K562 (cell line): ENCODE results near the gene LGI4. TPM values are rescaled to one million over a fixed set of nuclear protein-coding genes. Genes with fewer than 3 reads are reported as not detected.

Experiments
- GTF2E2 ChIP-seq: fragments of 200-800 bp; sonication (Bioruptor generic); IDR thresholded peaks from 2 replicates; pipeline ENCODE4 v1.6.1; 2016; ENCODE audit warnings: missing genetic modification characterization, missing compliant biosample characterization
- IFI16 ChIP-seq: fragments of 250-450 bp; sonication (Bioruptor Pico); IDR thresholded peaks from 2 replicates; pipeline ENCODE4 v2.1.2; 2022; ENCODE audit warnings: mild to moderate bottlenecking, inconsistent platforms
- LEF1 ChIP-seq: fragments of 450-650 bp; IDR thresholded peaks from 2 replicates; pipeline ENCODE4 v1.6.1; 2016; ENCODE audit warnings: mild to moderate bottlenecking
- NR2C1 ChIP-seq, 2 experiments: fragments of 450-650 bp; IDR thresholded peaks; 2 replicates each; pipeline ENCODE4 v1.6.1; 2017; ENCODE audit warnings: mild to moderate bottlenecking in 2 of 2, antibody characterized with exemption in 1 of 2, inconsistent platforms in 1 of 2, missing compliant biosample characterization in 1 of 2, missing genetic modification characterization in 1 of 2
- RBM14 ChIP-seq: fragments of 200-400 bp; formaldehyde crosslinking; IDR thresholded peaks from 2 replicates; pipeline ENCODE4 v1.6.1; 2018; ENCODE audit warnings: low read depth, mild to moderate bottlenecking, low read length, moderate library complexity, borderline replicate concordance; ENCODE audit not compliant: insufficient read depth
- SRSF7 ChIP-seq: fragments of 200-400 bp; formaldehyde crosslinking; optimal IDR thresholded peaks from 2 replicates; pipeline ENCODE3; 2017; ENCODE audit warnings: mild to moderate bottlenecking, low read depth, low read length
- ZC3H11A ChIP-seq: IDR thresholded peaks from 2 replicates; pipeline ENCODE4 v1.6.1; 2012; ENCODE audit warnings: low read depth, low read length, improper control_type of control experiment
- polyA plus RNA-seq, 8 experiments: library from polyadenylated mRNA; depleted of rRNA in 4 of 8; stranded (reverse) in 5 of 8; unstranded in 3 of 8; fragments of >200 nt; fragmentation: Nextera tagmentation in 2 of 8; fragmentation: Illumina TruSeq in 1 of 8; extraction: Ambion mirVana in 2 of 8; extraction: Trizol in 1 of 8; gene quantifications; 2 replicates each; pipeline versions ENCODE4 v1.2.1 to v1.2.3, GENCODE V29; 2011 to 2014; ENCODE audit warnings: inconsistent platforms in 1 of 8, missing spikeins in 1 of 8
- total RNA-seq, 7 experiments: library from RNA; depleted of rRNA in 6 of 7; stranded (reverse); fragments of >200 nt in 6 of 7; fragmentation: Illumina TruSeq in 2 of 7; extraction: Trizol in 2 of 7; gene quantifications; 2 replicates each; pipeline versions ENCODE4 v1.2.1 to v1.2.3, GENCODE V29; 2011 to 2021; ENCODE audit warnings: low replicate concordance in 1 of 7
- TF ChIP-seq, protein P1 (sequence below), 2 experiments: fragments of 450-650 bp in 1 of 2; IDR thresholded peaks; 2 replicates each; pipeline ENCODE4 v1.6.1; 2011 to 2017; ENCODE audit warnings: low read depth in 2 of 2, antibody characterized with exemption in 1 of 2, borderline replicate concordance in 1 of 2, low read length in 1 of 2, mild to moderate bottlenecking in 1 of 2, mixed read lengths in 1 of 2; ENCODE audit not compliant: control insufficient read depth in 1 of 2
- TF ChIP-seq, protein P2 (sequence below): fragments of 450-650 bp; IDR thresholded peaks from 2 replicates; pipeline ENCODE4 v1.6.1; 2016; ENCODE audit warnings: missing biosample characterization, missing genetic modification characterization
- TF ChIP-seq, protein P3 (sequence below): fragments of 200-800 bp; sonication (Bioruptor generic); IDR thresholded peaks from 2 replicates; pipeline ENCODE4 v1.6.1; 2017; ENCODE audit warnings: missing genetic modification characterization, missing compliant biosample characterization
- TF ChIP-seq, protein P4 (sequence below): fragments of 250-450 bp; sonication (Bioruptor Pico); IDR thresholded peaks from 2 replicates; pipeline ENCODE4 v1.5.0; 2021
- TF ChIP-seq, protein P5 (sequence below): fragments of 250-450 bp; sonication (Bioruptor Pico); IDR thresholded peaks from 2 replicates; pipeline ENCODE4 v1.5.0; 2020; ENCODE audit warnings: mild to moderate bottlenecking, borderline replicate concordance
- TF ChIP-seq, protein P6 (sequence below): fragments of 250-450 bp; sonication (Bioruptor Pico); IDR thresholded peaks from 2 replicates; pipeline ENCODE4 v1.5.0; 2021; ENCODE audit warnings: mild to moderate bottlenecking, borderline replicate concordance

LGI4 gene
- total and polyA plus RNA-seq, 9 of the 15 experiments (the other 6 are each of a cell fraction or from before 2014, with no cell fraction given) = 0.14 to 0.30 (median 0.24) TPM; not detected in 4

DNA sequence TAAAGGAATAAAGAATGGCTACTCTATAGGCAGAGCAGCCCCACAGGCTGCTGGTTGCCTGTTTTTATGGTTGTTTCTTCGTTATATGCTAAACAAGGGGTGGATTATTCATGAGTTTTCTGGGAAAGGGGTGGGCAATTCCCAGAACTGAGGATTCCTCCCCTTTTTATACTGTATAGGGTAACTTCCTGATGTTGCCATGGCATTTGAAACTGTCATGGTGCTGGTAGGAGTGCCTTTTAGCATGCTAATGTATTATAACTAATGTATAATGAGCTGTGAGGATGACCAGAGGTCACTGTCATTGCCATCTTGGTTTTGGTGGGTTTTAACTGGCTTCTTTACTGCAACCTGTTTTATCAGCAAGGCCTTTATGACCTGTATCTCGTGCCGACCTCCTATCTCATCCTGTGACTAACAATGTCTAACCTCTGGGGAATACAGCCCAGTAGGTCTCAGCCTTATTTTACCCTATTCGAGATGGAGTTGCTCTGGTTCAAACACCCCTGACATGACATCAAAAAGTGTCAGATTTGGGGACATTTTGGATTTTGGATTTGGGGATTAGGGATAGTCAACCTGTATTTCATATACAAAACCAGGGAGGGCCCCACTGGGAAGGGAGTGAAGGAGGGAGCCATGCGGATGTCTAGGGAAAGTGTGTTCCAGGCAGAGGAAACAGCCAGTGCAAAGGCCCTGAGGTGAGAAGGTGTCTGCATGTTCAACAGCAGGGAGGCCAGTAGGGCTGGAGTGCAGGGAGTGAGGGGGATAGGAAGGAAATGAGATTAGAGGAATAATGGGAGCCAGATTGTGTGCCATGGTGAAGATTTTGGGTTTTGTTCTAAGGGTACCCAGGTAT, 30.6 kb upstream of the LGI4 start (continued):
- TF ChIP-seq, protein P1, sequence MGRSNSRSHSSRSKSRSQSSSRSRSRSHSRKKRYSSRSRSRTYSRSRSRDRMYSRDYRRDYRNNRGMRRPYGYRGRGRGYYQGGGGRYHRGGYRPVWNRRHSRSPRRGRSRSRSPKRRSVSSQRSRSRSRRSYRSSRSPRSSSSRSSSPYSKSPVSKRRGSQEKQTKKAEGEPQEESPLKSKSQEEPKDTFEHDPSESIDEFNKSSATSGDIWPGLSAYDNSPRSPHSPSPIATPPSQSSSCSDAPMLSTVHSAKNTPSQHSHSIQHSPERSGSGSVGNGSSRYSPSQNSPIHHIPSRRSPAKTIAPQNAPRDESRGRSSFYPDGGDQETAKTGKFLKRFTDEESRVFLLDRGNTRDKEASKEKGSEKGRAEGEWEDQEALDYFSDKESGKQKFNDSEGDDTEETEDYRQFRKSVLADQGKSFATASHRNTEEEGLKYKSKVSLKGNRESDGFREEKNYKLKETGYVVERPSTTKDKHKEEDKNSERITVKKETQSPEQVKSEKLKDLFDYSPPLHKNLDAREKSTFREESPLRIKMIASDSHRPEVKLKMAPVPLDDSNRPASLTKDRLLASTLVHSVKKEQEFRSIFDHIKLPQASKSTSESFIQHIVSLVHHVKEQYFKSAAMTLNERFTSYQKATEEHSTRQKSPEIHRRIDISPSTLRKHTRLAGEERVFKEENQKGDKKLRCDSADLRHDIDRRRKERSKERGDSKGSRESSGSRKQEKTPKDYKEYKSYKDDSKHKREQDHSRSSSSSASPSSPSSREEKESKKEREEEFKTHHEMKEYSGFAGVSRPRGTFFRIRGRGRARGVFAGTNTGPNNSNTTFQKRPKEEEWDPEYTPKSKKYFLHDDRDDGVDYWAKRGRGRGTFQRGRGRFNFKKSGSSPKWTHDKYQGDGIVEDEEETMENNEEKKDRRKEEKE (IDR thresholded peaks at IDR 0.05; ENCODE audit: borderline replicate concordance in 1 of 2, control insufficient read depth in 1 of 2, low read depth in 2 of 2, low read length in 1 of 2) = no peak
- TF ChIP-seq ZC3H11A = no peak
- TF ChIP-seq SRSF7 = no peak
- no peak for TF ChIP-seq LEF1
- no peak for TF ChIP-seq RBM14
- TF ChIP-seq, protein P2, sequence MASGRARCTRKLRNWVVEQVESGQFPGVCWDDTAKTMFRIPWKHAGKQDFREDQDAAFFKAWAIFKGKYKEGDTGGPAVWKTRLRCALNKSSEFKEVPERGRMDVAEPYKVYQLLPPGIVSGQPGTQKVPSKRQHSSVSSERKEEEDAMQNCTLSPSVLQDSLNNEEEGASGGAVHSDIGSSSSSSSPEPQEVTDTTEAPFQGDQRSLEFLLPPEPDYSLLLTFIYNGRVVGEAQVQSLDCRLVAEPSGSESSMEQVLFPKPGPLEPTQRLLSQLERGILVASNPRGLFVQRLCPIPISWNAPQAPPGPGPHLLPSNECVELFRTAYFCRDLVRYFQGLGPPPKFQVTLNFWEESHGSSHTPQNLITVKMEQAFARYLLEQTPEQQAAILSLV (tag) = peak; percentile 87
- TF ChIP-seq, protein P3, sequence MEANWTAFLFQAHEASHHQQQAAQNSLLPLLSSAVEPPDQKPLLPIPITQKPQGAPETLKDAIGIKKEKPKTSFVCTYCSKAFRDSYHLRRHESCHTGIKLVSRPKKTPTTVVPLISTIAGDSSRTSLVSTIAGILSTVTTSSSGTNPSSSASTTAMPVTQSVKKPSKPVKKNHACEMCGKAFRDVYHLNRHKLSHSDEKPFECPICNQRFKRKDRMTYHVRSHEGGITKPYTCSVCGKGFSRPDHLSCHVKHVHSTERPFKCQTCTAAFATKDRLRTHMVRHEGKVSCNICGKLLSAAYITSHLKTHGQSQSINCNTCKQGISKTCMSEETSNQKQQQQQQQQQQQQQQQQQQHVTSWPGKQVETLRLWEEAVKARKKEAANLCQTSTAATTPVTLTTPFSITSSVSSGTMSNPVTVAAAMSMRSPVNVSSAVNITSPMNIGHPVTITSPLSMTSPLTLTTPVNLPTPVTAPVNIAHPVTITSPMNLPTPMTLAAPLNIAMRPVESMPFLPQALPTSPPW (CRISPR knock-in tag) = peak; percentile 24; the same call in 1 of the 2 replicates
- TF ChIP-seq, protein P4, sequence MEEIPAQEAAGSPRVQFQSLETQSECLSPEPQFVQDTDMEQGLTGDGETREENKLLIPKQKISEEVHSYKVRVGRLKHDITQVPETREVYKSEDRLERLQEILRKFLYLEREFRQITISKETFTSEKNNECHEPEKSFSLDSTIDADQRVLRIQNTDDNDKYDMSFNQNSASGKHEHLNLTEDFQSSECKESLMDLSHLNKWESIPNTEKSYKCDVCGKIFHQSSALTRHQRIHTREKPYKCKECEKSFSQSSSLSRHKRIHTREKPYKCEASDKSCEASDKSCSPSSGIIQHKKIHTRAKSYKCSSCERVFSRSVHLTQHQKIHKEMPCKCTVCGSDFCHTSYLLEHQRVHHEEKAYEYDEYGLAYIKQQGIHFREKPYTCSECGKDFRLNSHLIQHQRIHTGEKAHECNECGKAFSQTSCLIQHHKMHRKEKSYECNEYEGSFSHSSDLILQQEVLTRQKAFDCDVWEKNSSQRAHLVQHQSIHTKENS (CRISPR knock-in tag) = no peak
- TF ChIP-seq, protein P5, sequence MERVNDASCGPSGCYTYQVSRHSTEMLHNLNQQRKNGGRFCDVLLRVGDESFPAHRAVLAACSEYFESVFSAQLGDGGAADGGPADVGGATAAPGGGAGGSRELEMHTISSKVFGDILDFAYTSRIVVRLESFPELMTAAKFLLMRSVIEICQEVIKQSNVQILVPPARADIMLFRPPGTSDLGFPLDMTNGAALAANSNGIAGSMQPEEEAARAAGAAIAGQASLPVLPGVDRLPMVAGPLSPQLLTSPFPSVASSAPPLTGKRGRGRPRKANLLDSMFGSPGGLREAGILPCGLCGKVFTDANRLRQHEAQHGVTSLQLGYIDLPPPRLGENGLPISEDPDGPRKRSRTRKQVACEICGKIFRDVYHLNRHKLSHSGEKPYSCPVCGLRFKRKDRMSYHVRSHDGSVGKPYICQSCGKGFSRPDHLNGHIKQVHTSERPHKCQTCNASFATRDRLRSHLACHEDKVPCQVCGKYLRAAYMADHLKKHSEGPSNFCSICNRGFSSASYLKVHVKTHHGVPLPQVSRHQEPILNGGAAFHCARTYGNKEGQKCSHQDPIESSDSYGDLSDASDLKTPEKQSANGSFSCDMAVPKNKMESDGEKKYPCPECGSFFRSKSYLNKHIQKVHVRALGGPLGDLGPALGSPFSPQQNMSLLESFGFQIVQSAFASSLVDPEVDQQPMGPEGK (CRISPR knock-in tag) = 0 out of 2 replicates have a peak, but pooled peaks have one; percentile 72
- peak; percentile 82 for TF ChIP-seq IFI16
- TF ChIP-seq GTF2E2 (tag) = peak; percentile 83; the same call in 1 of the 2 replicates
- TF ChIP-seq, protein P6, sequence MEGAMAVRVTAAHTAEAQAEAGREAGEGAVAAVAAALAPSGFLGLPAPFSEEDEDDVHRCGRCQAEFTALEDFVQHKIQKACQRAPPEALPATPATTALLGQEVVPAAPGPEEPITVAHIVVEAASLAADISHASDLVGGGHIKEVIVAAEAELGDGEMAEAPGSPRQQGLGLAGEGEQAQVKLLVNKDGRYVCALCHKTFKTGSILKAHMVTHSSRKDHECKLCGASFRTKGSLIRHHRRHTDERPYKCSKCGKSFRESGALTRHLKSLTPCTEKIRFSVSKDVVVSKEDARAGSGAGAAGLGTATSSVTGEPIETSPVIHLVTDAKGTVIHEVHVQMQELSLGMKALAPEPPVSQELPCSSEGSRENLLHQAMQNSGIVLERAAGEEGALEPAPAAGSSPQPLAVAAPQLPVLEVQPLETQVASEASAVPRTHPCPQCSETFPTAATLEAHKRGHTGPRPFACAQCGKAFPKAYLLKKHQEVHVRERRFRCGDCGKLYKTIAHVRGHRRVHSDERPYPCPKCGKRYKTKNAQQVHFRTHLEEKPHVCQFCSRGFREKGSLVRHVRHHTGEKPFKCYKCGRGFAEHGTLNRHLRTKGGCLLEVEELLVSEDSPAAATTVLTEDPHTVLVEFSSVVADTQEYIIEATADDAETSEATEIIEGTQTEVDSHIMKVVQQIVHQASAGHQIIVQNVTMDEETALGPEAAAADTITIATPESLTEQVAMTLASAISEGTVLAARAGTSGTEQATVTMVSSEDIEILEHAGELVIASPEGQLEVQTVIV (CRISPR knock-in tag) = no peak
- TF ChIP-seq NR2C1 (IDR thresholded peaks at IDR 0.05) = no peak
- TF ChIP-seq NR2C1 (tag; IDR thresholded peaks at IDR 0.05) = peak; percentile 86
